HUDEP-2 (cell line): ENCODE results near the gene LAMP1.
"Not testable (repeated sequence)": the region's sequence is repeated elsewhere in the genome, so short reads cannot be mapped to it uniquely, and the experiment has no call there.

Experiments
- DNase-seq, 76 experiments: peaks; one replicate each; lab custom pipeline; 2025; ENCODE audit not compliant: unreplicated experiment in 76 of 76; lab: John Stamatoyannopoulos, UW

LAMP1 gene

GRCh38 chr13:113325779-113326178, 28.7 kb downstream of the LAMP1 start:
- DNase-seq: no peak

GRCh38 chr13:113327391-113327765, 30.3 kb downstream of the LAMP1 start:
- no peak for DNase-seq

DNA sequence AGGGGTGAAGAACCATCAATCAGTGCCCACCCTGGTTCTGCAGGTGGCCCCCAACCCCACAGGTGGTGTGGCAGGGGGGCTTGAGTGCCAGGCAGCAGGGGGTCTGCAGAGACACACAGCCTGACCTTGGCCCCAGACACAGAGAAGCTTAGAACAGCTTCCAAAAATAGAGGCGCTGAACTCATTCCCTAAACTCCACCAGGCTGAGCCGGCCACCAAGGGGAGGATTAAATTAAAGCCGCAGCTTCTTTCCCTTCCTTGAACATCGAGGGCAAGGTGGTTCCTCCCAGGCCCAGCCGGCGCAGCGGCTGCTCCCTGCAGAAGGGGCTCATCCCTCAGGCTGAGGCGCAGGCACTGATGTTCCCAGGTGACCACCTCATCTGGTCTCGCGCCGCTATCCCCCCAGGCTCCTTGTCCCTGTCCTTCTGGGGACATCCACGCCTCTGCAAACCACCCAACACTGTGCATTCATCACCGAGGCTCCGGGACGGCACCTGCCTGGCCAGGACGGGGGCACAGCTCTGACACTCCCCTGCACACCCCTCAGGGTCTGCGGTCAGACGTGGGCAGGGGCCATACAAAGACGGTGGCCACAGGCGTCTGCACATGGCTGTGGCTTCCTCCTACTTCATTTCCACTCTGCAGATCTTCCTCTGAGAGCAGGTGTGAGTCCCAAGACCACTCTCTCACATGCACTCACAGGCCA, 30.9 kb downstream of the LAMP1 start:
- no peak for DNase-seq

DNA sequence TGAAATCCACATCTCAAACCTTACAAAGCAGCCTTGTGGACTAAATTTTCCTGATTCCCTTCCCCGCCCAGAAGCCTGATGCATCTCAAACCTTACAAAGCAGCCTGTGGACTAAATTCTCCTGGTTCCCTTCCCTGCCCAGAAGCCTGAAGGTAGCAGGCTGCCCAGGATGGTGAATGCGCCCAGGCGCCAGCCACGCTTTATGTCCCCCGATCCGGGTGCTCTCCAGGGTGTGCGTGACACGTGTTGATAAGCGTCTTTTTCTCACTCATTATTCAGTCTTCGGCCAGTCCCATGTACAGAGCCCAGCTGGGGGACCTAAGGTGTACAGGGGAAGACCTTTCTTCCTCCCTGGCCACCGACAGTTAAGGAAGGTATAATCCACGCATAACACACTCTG, 31.8 kb downstream of the LAMP1 start:
- DNase-seq: no peak

DNA sequence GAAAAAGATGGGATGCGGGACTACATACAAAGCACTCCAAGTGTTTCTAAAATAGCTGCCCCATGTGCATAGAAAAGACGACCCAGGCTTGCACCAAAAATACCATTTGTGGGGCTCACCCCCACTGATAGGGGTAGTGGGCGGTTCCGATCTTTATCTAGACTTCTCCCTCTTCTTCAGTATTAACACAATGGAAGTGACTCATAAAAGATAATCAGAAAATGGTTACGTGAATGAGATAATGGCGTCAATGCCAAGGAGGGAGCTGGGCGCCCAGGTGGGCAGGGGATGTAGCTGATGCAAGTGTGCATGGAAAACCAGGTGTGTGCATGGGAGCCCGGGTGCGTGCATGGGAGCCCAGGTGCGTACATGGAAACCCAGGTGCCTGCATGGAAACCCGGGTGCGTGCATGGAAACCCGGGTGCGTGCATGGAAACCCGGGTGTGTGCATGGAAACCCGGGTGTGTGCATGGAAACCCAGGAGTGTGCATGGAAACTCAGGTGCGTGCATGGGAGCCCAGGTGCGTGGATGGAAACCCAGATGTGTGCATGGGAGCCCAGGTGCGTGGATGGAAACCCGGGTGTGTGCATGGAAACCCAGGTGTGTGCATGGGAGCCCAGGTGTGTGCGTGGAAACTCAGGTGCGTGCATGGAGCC, 32.7 kb downstream of the LAMP1 start:
- no peak for DNase-seq

GRCh38 chr13:113332615-113333014, 35.6 kb downstream of the LAMP1 start:
- DNase-seq: no peak

GRCh38 chr13:113333076-113333475, 36.0 kb downstream of the LAMP1 start:
- no peak for DNase-seq

DNA sequence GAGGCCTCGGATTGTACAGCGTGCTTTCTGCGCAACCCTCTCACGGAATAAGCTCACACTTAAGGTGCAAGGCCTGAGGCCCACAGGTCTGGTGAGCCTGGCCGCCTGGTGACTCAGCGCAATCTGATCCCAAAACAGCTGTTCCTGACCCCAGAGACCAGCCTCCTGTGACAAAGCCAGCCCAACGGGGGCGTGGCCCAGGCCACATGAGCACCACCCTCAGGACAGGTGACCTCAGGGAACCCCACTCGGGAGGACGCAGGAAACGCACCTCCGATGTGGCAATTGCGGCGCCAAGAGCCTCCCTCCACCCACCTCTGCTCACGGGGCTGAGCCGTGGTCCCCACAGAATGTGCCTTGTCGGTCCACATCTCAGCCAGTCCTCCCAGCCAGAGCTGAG, 40.5 kb downstream of the LAMP1 start:
- no peak for DNase-seq

- no peak for DNase-seq
Measured at GRCh38 chr13:113337976-113338375, 40.9 kb downstream of the LAMP1 start.

GRCh38 chr13:113338451-113338850, 41.4 kb downstream of the LAMP1 start:
- DNase-seq: no peak

GRCh38 chr13:113342820-113343691, 46.0 kb downstream of the LAMP1 start:
- DNase-seq: no peak

- no peak for DNase-seq
Measured at GRCh38 chr13:113343692-113343968, 46.6 kb downstream of the LAMP1 start.

GRCh38 chr13:113345486-113345885, 48.4 kb downstream of the LAMP1 start:
- no peak for DNase-seq

- not testable (repeated sequence) for DNase-seq
Measured at GRCh38 chr13:113347736-113348225, 50.7 kb downstream of the LAMP1 start.

DNA sequence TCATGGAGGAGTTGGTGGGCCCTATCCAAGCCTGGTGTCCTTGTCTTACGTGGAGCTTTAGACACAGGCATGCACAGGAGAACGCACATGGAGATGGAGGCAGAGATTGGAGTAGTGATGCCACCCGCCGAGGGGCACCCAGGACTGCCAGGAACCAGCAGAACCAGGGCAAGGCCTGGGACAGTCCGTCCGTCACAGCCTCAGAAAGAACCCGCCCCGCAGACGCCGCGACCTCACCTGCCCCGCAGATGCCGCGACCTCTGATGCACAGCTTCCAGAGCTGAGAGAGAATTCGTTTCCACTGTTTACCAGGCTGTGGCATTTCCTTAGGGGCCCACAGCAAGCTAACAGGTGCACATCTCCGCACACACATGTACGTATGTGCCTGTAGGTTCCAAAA, 51.6 kb downstream of the LAMP1 start:
- no peak for DNase-seq

GRCh38 chr13:113349050-113349449, 52.0 kb downstream of the LAMP1 start:
- DNase-seq: no peak

- no peak for DNase-seq
Measured at GRCh38 chr13:113349491-113349890, 52.5 kb downstream of the LAMP1 start.

DNA sequence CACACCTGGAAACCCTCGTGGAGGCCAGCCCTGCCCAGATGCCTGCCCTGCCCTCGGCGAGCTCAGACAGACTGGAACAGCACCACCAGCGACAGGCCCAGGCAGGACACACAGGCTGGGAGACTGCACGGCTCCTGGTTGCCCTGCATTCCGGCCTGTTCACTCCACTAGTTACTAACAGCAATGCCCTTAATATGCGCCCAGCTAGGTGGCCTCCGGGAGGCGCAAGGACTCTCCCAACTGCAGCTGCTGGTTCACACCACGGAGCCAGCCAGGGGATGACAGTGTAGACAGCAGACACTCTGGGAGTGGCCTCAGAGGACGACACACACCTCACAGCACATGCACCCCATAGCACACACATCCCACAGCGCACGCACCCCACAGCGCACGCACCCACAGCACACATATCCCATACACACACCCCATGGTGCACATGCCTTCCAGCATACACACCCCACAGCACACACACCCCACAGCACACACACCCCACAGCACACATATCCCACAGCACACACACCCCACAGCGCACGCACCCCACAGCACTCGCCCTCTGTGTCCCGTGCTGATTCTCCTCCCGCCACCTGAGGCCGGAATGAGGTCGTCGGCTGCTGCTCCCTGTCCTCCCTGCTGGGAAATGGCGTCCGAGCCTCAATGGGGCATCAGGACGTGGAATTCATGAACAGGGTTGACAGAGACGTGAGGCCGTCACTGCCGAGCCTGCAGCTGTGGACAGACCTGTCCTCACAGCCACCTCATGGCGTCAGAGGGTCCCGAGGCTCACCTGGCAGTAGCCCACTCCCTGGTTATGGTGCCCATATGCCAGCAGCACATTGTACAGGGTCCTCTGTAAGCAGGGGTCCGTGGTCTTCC, 53.3 kb downstream of the LAMP1 start:
- DNase-seq: peak in 1 of 76 experiments; percentile 4

- DNase-seq: no peak
Measured at GRCh38 chr13:113350938-113351335, 53.9 kb downstream of the LAMP1 start.

DNA sequence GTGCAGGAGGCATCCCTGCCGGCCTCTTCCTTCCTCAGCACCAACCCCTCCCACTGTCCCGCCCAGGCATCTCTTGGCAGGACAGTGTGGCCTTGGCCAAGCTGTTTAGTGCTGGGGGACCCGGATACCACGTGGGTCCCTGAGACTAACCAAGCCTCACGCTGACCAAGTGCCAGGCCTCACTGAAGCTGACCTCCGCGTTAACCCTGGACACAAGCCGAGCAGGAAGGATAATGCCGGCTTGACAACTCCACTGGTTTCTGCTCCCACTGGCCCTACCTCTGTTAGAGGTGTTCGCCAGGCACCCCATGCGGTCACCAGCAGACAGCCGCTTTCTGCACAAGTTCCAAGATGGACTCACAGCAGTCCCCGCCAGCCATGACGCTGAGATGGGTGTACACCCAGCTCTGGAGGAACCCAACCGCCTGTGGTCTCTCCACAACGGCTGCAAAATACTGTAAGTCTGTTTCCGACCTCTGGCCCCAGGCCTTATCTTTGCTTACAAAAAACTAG, 54.5 kb downstream of the LAMP1 start:
- DNase-seq: no peak
